ENCODE measurements around the gene KIF1B.

- TF ChIP-seq CTCF (IDR thresholded peaks at IDR 0.05; ENCODE audit: low read length) (no peak), EZH2 (IDR thresholded peaks at IDR 0.05; ENCODE audit: borderline replicate concordance, low read length) (no peak)
These were observed 32.4 kb downstream of the KIF1B start for GRCh38 chr1:10242811-10243210.

All from OCI-LY1 (cell line).